Fibroblast of lung (primary cell): ENCODE measurements around the gene NEDD4L. TPM values are rescaled to one million over a fixed set of nuclear protein-coding genes. Genes with fewer than 3 reads are reported as not detected.
A peak's percentile ranks its signal among the peaks of the same experiment; 100 is the strongest.

ENCODE experiments used
- DNase-seq, 2 donors: peaks; one replicate each; pipeline versions ENCODE4 v3.0.0 to v3.0.0-alpha.2; 2010; ENCODE audit warnings: low read depth in 2 of 2
- H2AFZ ChIP-seq: 2 replicates; pipeline ENCODE4 v1.5.1; 2012; ENCODE audit warnings: low read length, control low read depth, inconsistent platforms
- H3K27ac ChIP-seq: 2 replicates; pipeline ENCODE4 v1.5.1; 2011; ENCODE audit warnings: low read length, control low read depth; ENCODE audit not compliant: insufficient read depth
- H3K27me3 ChIP-seq: 2 replicates; pipeline ENCODE4 v1.5.1; 2011; ENCODE audit warnings: mild to moderate bottlenecking, low read length; ENCODE audit not compliant: control insufficient read depth, insufficient read depth
- H3K36me3 ChIP-seq: 2 replicates; pipeline ENCODE4 v1.5.1; 2011; ENCODE audit warnings: low read length; ENCODE audit not compliant: control insufficient read depth, insufficient read depth
- H3K4me1 ChIP-seq: 2 replicates; pipeline ENCODE4 v1.5.1; 2011; ENCODE audit warnings: low read length; ENCODE audit not compliant: control insufficient read depth, insufficient read depth; ENCODE audit errors: extremely low read depth
- H3K4me2 ChIP-seq: 2 replicates; pipeline ENCODE4 v1.5.1; 2011; ENCODE audit warnings: low read length, control low read depth; ENCODE audit not compliant: insufficient read depth; ENCODE audit errors: extremely low read depth
- H3K4me3 ChIP-seq, 4 experiments: fragments of 200-600 bp in 1 of 4; sonication (generic) in 1 of 4; replicated peaks in 1 of 4; 2 replicates each; pipeline ENCODE4 v1.5.1; 2011 to 2016; ENCODE audit warnings: low read length in 4 of 4, low read depth in 3 of 4, mild to moderate bottlenecking in 3 of 4, control low read depth in 2 of 4, inconsistent platforms in 1 of 4, mixed read lengths in 1 of 4; ENCODE audit not compliant: insufficient read depth in 1 of 4; ENCODE audit errors: control extremely low read depth in 1 of 4
- H3K79me2 ChIP-seq: 2 replicates; pipeline ENCODE4 v1.5.1; 2012; ENCODE audit warnings: mild to moderate bottlenecking, low read length, inconsistent platforms; ENCODE audit not compliant: control insufficient read depth, insufficient read depth
- H3K9ac ChIP-seq: 2 replicates; pipeline ENCODE4 v1.5.1; 2011; ENCODE audit warnings: mild to moderate bottlenecking, low read length, control low read depth; ENCODE audit not compliant: insufficient read depth
- H3K9me3 ChIP-seq: 2 replicates; pipeline ENCODE4 v1.5.1; 2012; ENCODE audit warnings: low read depth, low read length; ENCODE audit not compliant: control insufficient read depth, insufficient read depth
- H4K20me1 ChIP-seq: 2 replicates; pipeline ENCODE4 v1.5.1; 2011; ENCODE audit warnings: low read length; ENCODE audit not compliant: control insufficient read depth, insufficient read depth; ENCODE audit errors: extremely low read depth
- EZH2 ChIP-seq: IDR thresholded peaks from 2 replicates; pipeline ENCODE4 v1.5.1; 2012; ENCODE audit warnings: low read length, control low read depth, mild to moderate bottlenecking; ENCODE audit errors: missing control alignments
- polyA plus RNA-seq, 2 donors: library from polyadenylated mRNA; depleted of rRNA in 1 of 2; stranded (reverse) in 1 of 2; unstranded in 1 of 2; fragments of >200 nt; gene quantifications; 2 replicates each; pipeline ENCODE4 v1.2.1, GENCODE V29; 2011 to 2012; ENCODE audit warnings: missing spikeins in 1 of 2
- total RNA-seq: library from RNA; depleted of rRNA; stranded (reverse); fragments of >200 nt; gene quantifications from 2 replicates; pipeline ENCODE4 v1.2.1, GENCODE V29; 2014
- TF ChIP-seq, protein P1 (sequence below), 2 donors: IDR thresholded peaks in 1 of 2; conservative IDR thresholded peaks in 1 of 2; 1 replicate in 1 of 2; 2 replicates in 1 of 2; pipeline ENCODE4 v1.5.1; 2011 to 2012; ENCODE audit warnings: low read length in 2 of 2, control low read depth in 1 of 2, inconsistent platforms in 1 of 2, low read depth in 1 of 2, mild to moderate bottlenecking in 1 of 2

NEDD4L gene
- total and polyA plus RNA-seq, 2 donors (not counting 1 experiment from before 2014, with no cell fraction given): 5.5 to 18.7 TPM

DNA sequence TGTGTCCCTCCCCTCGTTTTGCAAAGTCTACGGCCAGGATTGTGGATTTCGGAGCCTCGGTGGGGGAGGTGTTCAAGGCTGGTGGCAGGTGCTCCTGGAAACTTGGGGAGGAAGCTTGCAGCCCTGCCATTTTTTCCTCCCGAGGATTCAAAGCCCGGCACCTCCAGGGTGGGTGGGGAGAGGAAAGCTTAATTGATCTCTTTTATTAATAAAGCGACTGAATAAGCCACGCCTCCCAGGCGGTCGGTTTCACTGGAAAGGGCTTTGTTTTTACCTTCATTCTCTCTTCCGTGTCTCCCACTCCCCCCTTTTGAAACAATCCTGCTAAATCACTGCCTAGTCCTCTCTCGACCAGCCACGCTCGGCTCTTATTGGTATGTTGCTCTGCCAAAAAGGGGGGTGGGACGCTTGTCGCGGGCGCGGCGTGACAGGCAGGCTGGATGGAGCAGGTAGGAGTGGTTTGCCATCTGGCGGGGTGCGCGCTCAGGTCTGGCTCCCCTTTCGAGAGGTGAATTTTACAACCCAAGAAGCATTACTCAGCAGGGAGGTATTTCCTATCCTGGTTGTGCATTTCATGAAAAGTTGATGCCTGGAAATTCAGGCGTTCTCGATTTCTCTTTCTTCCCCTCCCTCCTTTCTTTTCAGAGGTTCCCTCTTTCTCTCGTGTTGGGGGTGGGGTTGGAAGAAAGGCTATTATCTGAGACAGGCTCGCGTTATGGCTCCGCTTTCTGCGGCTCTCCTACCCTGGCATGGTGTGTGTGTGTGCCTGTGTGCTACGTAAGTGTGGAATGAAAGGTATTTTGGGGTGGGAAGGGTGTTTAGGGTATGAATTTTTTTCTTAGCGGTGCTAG, 1.4 kb downstream of the NEDD4L start:
- TF ChIP-seq EZH2: no peak
- TF ChIP-seq, protein P1, sequence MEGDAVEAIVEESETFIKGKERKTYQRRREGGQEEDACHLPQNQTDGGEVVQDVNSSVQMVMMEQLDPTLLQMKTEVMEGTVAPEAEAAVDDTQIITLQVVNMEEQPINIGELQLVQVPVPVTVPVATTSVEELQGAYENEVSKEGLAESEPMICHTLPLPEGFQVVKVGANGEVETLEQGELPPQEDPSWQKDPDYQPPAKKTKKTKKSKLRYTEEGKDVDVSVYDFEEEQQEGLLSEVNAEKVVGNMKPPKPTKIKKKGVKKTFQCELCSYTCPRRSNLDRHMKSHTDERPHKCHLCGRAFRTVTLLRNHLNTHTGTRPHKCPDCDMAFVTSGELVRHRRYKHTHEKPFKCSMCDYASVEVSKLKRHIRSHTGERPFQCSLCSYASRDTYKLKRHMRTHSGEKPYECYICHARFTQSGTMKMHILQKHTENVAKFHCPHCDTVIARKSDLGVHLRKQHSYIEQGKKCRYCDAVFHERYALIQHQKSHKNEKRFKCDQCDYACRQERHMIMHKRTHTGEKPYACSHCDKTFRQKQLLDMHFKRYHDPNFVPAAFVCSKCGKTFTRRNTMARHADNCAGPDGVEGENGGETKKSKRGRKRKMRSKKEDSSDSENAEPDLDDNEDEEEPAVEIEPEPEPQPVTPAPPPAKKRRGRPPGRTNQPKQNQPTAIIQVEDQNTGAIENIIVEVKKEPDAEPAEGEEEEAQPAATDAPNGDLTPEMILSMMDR (conservative IDR thresholded peaks at IDR 0.05 in 1 of 2, IDR thresholded peaks at IDR 0.05 in 1 of 2; ENCODE audit: low read depth in 1 of 2, low read length in 2 of 2): no peak
- no peaks in the 10 kb centered on the region for H3K79me2 ChIP-seq
- no peak overlapping the region for H3K9ac ChIP-seq
- peak overlapping the region; percentile 55 to 84 (median 82) for H3K4me3 ChIP-seq
- peaks cover 8% of the 10 kb centered on the region for H3K4me1 ChIP-seq
- peak in 1 of 2 donors; percentile 58 for DNase-seq
- H4K20me1 ChIP-seq: no peaks in the 10 kb centered on the region
- H3K27ac ChIP-seq: no peak overlapping the region
- H3K9me3 ChIP-seq: no peaks in the 10 kb centered on the region
- no peaks in the 10 kb centered on the region for H3K36me3 ChIP-seq
- peak overlapping the region; percentile 76 for H3K4me2 ChIP-seq
- no peaks in the 10 kb centered on the region for H3K27me3 ChIP-seq
- H2AFZ ChIP-seq: peak overlapping the region; percentile 32

DNA sequence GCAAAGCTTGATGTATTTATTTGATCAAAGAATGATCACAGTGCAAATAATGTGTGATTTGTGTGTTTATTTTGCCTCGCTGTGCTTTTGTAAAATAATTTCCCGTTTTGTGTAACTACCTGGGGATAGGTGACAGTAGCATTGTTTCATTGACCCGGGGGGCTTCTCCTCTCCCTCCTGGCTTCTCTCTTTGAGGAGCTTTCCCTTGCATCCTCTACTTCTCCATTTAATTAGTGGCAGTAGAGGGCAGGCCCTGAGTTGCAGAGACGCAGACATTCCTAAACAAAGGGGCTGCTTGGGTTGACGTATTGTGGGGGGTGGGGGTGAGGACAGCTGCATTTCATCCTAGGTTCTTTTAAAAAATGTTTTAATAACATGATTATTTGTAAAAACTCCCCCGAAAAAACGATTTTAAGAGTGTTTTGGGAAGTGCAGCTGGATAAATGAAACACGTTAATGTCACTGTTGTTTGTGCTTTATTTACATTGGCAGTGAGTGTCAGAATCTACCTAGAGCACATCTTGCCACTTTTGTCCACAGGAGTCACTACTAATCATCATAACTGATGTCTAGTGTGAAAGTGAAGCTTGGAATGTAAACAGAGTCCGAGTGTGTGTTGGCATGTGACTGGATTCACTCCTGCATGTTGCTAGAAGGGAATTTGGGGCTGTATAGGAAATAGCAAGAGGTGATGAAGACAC, 2.2 kb downstream of the NEDD4L start:
- H2AFZ ChIP-seq: no peak overlapping the region
- H3K9ac ChIP-seq: no peak overlapping the region
- no peaks in the 10 kb centered on the region for H3K36me3 ChIP-seq
- no peaks in the 10 kb centered on the region for H3K27me3 ChIP-seq
- H4K20me1 ChIP-seq: no peaks in the 10 kb centered on the region
- peaks cover 8% of the 10 kb centered on the region for H3K4me1 ChIP-seq
- peak in 1 of 2 donors; percentile 21 for DNase-seq
- no peaks in the 10 kb centered on the region for H3K9me3 ChIP-seq
- H3K79me2 ChIP-seq: no peaks in the 10 kb centered on the region
- H3K4me3 ChIP-seq: peak overlapping the region; percentile 55 to 84 (median 82)
- TF ChIP-seq, protein P1 (conservative IDR thresholded peaks at IDR 0.05 in 1 of 2, IDR thresholded peaks at IDR 0.05 in 1 of 2; ENCODE audit: low read depth in 1 of 2, low read length in 2 of 2): no peak
- no peak for TF ChIP-seq EZH2
- H3K4me2 ChIP-seq: peak overlapping the region; percentile 76
- no peak overlapping the region for H3K27ac ChIP-seq

DNA sequence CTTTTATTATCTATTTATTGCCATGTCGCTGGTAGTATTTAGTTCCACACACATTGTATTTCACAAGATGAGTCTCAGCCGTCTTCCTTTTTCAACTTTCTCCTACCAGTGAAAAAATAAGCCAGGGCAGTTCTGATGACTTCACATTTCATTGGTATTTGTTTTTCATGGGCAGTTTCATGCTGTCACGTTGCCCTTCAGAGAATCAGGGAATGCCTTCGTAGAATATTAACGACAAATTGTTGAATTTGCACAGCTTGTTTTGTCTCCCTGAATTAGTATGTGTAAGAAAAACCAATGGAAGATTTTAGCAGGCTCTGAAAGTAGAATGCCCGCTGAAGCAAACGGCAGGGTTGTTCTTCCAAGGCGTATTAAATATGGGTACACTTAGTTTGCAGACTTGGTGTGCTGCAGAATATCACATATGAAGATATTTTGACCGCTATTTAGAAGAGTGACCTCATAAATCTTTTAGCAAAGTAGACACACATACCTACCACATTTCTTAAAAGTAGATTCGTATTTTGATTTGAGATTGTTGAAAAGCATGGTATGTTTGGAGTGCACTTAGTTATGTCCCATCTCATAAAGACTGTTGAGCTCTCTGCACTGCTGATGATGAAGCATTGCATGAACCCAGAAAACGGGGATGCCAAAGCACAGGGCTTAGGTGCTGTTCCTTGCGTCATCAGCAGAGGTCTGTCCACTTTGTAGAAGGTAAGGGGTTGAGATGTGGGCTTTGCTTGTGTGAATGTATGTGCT, 2.9 kb downstream of the NEDD4L start:
- Histone ChIP-seq H4K20me1 (no peaks in the 10 kb centered on the region), H3K36me3 (no peaks in the 10 kb centered on the region), H3K4me2 (no peak overlapping the region), H2AFZ (no peak overlapping the region), H3K4me1 (peaks cover 8% of the 10 kb centered on the region), H3K9me3 (no peaks in the 10 kb centered on the region), H3K4me3 (peak overlapping the region in 1 of 4 experiments; percentile 82), H3K27ac (no peak overlapping the region), H3K9ac (no peak overlapping the region), H3K79me2 (no peaks in the 10 kb centered on the region), H3K27me3 (no peaks in the 10 kb centered on the region)
- no peak for DNase-seq
- TF ChIP-seq, protein P1 (conservative IDR thresholded peaks at IDR 0.05 in 1 of 2, IDR thresholded peaks at IDR 0.05 in 1 of 2; ENCODE audit: low read depth in 1 of 2, low read length in 2 of 2): no peak
- TF ChIP-seq EZH2: no peak
